SIG-M5 treated with dmso at 0.1 percent for 504 hours (cell line): ENCODE data around the gene RNU6-9.
"Not testable (repeated sequence)": the region's sequence is repeated elsewhere in the genome, so short reads cannot be mapped to it uniquely, and the experiment has no call there.

Experiments
- DNase-seq: peaks from one replicate; lab custom pipeline; 2025; ENCODE audit not compliant: unreplicated experiment; lab: John Stamatoyannopoulos, UW

RNU6-9 gene

DNA sequence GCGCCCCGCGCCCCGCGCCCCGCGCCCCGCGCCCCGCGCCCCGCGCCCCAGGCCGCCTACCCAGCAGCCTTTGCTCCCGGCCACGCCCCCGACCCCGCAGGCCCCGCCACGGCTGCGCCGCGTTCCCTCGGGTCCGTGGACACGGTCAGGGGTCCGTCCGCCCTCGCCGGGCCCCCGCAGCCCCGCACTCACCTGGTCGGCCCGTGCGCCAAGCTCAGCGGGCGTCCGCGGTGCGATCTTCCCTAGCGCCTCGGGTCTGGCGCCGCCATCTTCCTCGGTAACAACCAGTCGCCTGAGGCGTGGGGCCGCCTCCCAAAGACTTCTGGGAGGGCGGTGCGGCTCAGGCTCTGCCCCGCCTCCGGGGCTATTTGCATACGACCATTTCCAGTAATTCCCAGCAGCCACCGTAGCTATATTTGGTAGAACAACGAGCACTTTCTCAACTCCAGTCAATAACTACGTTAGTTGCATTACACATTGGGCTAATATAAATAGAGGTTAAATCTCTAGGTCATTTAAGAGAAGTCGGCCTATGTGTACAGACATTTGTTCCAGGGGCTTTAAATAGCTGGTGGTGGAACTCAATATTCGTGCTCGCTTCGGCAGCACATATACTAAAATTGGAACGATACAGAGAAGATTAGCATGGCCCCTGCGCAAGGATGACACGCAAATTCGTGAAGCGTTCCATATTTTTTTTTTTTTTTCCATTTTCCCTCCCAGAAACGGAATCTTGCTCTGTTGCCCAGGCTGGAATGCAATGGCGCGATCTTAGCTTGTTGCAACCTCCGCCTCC lies at the start of gene RNU6-9, which contains the start of gene MED16:
Gene RNU6-9, plus strand, starts transcription at position 591 of the 796 bp plus-strand sequence.
Gene MED16, minus strand, starts transcription at position 294 of the 796 bp plus-strand sequence. CDS start 2,056 bp downstream, outside the sequence.
- peak; percentile 90 for DNase-seq

- DNase-seq, result no peak
These were observed 49.3 kb upstream of the RNU6-9 start for GRCh38 chr19:843836-844545.

- no peak for DNase-seq
These were observed 48.7 kb upstream of the RNU6-9 start for GRCh38 chr19:844546-844971.

DNA sequence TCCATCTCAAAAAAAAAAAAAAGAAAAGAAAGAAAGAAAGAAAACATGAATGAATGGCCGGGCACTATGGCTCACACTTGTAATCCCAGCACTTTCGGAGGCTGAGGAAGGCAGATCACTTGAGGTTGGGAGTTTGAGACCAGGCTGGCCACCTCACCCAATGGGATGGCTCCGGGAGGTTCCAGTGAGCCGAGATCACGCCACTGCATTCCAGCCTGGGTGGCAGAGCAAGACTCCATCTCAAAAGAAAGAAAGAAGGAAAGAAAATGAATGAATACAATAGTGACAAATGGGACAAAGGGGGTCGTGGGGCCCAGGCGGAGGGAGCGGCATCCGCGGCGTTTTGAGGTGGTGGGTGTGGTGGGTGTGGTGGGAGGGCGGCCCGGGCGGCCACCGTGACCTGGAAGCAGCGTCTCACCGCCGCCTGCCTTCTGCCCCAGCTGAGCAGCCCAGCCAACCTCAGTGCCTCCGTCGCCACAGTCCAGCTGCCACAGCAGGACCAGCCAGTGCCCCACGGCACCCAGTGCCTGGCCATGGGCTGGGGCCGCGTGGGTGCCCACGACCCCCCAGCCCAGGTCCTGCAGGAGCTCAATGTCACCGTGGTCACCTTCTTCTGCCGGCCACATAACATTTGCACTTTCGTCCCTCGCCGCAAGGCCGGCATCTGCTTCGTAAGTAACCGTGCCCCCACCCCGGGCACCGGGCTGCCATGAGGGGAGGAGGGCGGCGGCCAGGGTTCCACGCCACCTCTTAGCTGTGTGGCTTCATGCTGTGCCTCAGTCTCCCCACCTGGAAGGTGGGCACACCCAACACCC lies 47.4 kb upstream of the RNU6-9 start:
- DNase-seq, result no peak

DNA sequence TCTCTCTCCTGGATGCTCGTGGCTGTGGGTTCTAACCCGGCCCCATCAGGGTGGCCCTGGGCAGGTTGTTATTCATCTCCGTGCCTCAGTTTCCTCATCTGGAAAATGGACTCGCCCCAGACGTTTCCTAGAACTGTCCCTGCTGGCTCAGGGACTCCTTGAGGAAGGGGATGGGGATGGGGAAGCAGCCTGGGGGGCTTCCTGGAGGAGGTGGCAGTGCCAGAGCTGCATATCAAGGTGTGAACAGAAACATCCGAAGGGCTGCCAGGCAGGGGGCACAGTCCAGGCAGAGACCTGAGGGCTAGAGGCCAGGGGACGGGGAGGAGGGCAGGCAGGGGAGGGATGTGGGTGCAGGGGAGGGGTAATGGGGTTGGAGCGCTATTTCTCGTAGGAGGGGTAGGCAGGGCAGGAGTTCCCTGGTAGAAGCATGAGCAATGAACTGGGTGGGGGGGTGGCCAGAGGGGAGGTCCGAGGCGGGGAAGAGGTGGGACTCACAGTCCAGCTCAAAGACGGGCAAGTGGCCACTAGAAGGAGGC lies 44.8 kb upstream of the RNU6-9 start:
- DNase-seq, result peak; percentile 83

DNA sequence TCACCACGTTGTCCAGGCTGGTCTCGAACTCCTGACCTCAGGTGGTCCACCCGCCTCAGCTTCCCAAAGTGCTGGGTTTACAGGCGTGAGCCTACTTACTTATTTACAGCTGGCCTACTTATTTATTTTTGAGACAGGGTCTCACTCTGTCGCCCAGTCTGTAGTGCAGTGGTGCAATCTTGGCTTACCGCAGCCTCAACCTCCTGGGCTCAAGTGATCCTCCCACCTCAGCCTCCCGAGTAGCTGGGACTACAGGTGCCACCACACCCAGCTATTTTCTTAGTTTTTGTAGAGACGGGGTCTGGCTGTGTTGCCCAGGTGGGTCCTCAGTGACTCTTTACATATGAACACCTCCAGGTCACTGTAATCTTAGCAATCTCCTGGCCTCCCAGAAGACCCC lies 44.1 kb upstream of the RNU6-9 start:
- not testable (repeated sequence) for DNase-seq

DNA sequence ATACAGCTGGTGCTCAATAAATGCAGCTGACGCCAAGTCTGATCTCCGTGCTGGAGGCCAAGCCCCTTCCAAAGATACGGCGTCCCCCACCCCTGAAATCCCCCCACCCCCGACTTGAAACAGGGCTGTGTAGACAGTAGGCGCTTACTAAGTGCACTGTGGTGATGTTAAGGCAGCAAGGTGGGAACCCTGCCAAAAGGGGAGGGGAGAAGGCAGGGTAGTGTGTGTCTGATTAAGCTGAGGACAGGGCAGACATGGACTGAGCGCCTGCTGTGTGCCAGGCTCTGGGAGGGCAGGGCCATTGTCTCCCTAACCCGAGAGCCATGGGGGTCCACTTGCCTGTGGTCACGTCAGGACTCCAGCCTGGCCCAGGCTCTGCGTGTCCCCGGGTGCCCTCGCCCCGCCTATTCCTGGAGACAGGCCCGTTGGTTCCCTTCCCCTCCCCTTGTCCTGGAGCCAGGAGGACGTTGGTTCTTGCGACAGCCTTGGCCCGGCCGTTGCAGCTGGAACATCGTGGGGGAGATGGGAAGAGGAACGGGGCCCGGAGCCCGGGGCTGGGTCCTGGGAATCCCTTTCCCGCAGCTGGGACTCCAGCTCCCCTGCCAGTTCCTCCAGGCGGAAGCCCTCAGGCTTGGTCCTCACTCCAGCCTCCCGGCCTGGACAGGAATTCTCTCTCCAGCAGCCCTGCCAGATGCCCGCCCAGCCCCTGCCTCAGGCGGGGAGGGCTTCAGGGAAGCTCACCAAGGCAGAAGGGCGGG lies 42.9 kb upstream of the RNU6-9 start:
- DNase-seq, result peak; percentile 87

DNA sequence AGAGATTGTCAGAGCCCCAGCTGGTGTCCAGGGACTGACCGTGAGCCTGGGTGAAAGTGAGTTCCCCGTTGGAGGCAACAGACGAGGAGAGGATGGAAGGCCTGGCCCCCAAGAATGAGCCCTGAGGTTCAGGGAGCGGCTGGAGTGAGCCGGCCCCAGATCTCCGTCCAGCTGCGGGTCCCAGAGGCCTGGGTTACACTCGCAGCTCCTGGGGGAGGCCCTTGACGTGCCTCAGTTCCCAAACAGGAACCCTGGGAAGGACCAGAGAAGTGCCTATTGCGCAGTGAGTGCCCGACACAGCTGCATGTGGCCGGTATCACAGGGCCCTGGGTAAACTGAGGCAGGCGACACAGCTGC lies 42.3 kb upstream of the RNU6-9 start:
- no peak for DNase-seq

DNA sequence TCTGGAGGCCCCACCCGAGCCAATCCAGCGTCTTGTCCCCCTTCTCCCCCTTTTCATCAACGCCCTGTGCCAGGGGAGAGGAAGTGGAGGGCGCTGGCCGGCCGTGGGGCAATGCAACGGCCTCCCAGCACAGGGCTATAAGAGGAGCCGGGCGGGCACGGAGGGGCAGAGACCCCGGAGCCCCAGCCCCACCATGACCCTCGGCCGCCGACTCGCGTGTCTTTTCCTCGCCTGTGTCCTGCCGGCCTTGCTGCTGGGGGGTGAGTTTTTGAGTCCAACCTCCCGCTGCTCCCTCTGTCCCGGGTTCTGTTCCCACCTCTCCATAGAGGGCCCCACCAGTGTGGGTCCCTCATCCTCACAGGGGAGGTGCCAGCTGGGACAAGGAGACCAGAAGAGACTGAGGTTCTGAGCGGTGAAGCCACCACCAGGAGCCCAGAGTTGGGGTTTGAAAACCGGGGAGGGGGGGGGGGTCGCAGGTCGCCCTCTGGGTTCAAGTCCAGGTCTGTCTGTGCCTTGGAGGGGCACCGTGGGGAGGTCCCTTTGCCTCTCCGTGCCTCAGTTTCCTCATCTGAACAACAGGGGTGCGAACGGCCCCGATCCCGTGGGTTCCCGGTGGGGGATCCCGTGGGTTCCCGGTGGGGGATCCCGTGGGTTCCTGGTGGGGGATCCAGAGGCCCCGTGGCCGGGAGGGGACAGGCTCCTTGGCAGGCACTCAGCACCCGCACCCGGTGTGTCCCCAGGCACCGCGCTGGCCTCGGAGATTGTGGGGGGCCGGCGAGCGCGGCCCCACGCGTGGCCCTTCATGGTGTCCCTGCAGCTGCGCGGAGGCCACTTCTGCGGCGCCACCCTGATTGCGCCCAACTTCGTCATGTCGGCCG lies 40.9 kb upstream of the RNU6-9 start, which contains the start of gene ELANE:
Gene ELANE, plus strand, starts transcription at position 168 of the 878 bp plus-strand sequence. Its CDS starts 26 bp downstream, at position 194.
- peak; percentile 45 for DNase-seq

GRCh38 chr19:853014-853585 lies 40.2 kb upstream of the RNU6-9 start:
- no peak for DNase-seq

DNA sequence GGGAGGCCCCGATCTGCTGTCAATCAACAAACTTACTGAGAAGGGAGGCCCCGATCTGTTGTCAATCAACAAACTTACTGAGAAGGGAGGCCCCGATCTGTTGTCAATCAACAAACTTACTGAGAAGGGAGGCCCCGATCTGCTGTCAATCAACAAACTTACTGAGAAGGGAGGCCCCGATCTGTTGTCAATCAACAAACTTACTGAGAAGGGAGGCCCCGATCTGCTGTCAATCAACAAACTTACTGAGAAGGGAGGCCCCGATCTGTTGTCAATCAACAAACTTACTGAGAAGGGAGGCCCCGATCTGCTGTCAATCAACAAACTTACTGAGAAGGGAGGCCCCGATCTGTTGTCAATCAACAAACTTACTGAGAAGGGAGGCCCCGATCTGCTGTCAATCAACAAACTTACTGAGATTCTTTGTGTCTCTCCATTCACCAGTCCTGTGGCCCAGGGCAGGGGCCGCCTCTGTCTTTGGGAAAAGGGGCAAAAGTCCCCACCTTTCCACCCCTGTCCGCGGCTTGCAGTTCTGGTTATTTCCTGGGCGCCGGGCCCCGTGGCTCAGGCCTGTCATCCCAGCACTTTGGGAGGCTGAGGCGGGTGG lies 39.6 kb upstream of the RNU6-9 start:
- not testable (repeated sequence) for DNase-seq

DNA sequence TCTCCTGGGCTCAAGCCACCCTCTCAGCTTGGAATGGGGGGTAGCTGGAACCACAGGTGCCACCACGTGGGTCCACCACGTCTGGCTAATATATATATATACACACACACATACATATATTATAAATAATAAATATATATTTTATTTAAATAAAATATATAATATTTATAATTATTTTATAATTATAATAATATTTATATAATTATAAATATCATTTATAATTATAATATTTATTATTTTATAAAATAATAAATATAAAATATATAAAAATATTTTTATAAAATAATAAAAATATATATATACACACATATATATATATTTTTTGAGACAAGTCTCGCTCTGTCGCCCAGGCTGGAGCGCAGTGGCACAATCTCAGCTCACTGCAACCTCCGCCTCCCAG lies 38.7 kb upstream of the RNU6-9 start:
- DNase-seq, result no peak

GRCh38 chr19:855142-855541 lies 38.1 kb upstream of the RNU6-9 start:
- DNase-seq, result no peak

GRCh38 chr19:855566-856120 lies 37.6 kb upstream of the RNU6-9 start:
- no peak for DNase-seq

DNA sequence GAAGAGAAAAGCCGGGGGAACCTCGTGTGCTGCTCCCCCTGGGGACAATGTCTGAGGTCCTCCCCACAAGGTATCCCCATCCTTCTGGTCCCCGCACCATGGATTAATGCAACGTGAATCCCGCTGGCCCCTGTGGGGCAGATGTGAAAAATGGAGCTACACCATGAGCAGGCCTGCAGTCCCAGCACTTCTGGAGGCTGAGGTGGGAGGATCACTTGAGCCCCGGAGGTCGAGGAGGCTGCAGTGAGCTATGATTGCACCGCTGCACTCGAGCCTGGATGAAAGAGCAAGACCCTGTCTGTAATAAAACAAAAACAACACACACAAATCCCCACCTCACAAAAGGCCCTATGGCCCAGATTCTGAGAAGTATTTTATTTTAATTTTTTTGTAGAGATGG lies 35.0 kb upstream of the RNU6-9 start:
- DNase-seq, result no peak

GRCh38 chr19:858868-859843 lies 34.1 kb upstream of the RNU6-9 start, which contains the start of gene CFD:
Gene CFD (plus strand): TSS chr19:859664. CDS start chr19:859690, 26 bp downstream.
- peak; percentile 77 for DNase-seq
